AG10803 (cell line): ENCODE data around the gene CNDP1.
"Not testable (repeated sequence)": the region's sequence is repeated elsewhere in the genome, so short reads cannot be mapped to it uniquely, and the experiment has no call there.

Source experiments
- DNase-seq: peaks from one replicate; pipeline ENCODE4 v3.0.0; 2010; ENCODE audit warnings: low read depth
- H3K4me3 ChIP-seq: 2 replicates; pipeline ENCODE4 v1.5.1; 2011; ENCODE audit warnings: mild to moderate bottlenecking, low read length, control low read depth
- CTCF ChIP-seq: conservative IDR thresholded peaks from 2 replicates; pipeline ENCODE4 v1.5.1; 2011; ENCODE audit warnings: mild to moderate bottlenecking, low read length, control low read depth, inconsistent platforms

Gene CNDP1

GRCh38 chr18:74563999-74564398, 29.7 kb downstream of the CNDP1 start:
- no peak for DNase-seq
- no peak for TF ChIP-seq CTCF
- no peak overlapping the region for H3K4me3 ChIP-seq

GRCh38 chr18:74565164-74565563, 30.9 kb downstream of the CNDP1 start:
- H3K4me3 ChIP-seq, DNase-seq: not testable (repeated sequence)

GRCh38 chr18:74565993-74566392, 31.7 kb downstream of the CNDP1 start:
- DNase-seq, H3K4me3 ChIP-seq: not testable (repeated sequence)

GRCh38 chr18:74567822-74568221, 33.5 kb downstream of the CNDP1 start:
- TF ChIP-seq CTCF, result no peak
- no peak overlapping the region for H3K4me3 ChIP-seq
- no peak for DNase-seq

- DNase-seq, result no peak
- no peak for TF ChIP-seq CTCF
- no peak overlapping the region for H3K4me3 ChIP-seq
Observed at GRCh38 chr18:74569401-74569800, 35.1 kb downstream of the CNDP1 start.

GRCh38 chr18:74570266-74570665, 36.0 kb downstream of the CNDP1 start:
- DNase-seq, result no peak
- no peak overlapping the region for H3K4me3 ChIP-seq
- TF ChIP-seq CTCF, result no peak

- DNase-seq, result no peak
- no peak for TF ChIP-seq CTCF
- H3K4me3 ChIP-seq, result no peak overlapping the region
Observed at GRCh38 chr18:74571895-74572680, 37.8 kb downstream of the CNDP1 start.

- no peak for TF ChIP-seq CTCF
- H3K4me3 ChIP-seq, result no peak overlapping the region
- no peak for DNase-seq
Observed at GRCh38 chr18:74573053-74573452, 38.8 kb downstream of the CNDP1 start.
